NCI-H748 treated with DMSO at 0.1 percent for 48 hours (cell line): ENCODE data around the gene MORN1.

Experiments
- DNase-seq: peaks from one replicate; lab custom pipeline; 2025; lab: John Stamatoyannopoulos, UW

MORN1 gene

GRCh38 chr1:2386636-2387611 lies 4.4 kb downstream of the MORN1 start:
- DNase-seq = no peak

DNA sequence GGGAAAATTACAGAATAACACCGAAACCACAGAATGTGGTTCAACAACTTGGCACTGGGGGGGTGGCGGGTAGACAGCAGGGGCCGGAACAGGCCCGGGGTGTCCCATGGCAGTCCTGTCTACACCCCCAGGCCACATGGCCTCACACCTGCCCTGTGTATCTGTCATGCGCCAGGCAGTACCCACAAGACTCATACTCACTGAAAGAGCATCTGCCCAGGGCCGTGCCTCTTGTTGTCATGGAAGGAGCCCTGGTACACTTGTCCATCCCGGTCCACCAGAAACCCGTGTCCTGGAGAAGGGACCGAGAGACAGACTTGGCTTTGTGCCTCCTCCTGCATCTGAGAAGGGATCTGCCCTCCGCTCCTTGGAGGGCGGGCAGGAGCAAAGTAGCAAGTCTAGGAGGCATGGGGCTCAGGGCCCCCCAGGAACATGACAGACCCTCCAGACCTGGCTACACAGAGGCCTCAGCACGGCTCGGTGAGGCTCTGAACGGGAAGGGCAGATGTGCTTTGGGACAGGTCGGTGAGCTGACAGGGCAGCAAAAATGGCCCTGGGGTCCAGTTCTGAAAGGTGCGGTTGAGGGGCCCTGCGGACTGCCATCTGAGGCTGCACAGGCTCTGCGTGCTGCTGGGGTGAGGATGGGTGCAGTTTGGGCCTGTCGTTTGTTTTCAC lies 5.6 kb downstream of the MORN1 start:
- DNase-seq = no peak

- DNase-seq = no peak
Observed at GRCh38 chr1:2384941-2385481, 6.3 kb downstream of the MORN1 start.

DNA sequence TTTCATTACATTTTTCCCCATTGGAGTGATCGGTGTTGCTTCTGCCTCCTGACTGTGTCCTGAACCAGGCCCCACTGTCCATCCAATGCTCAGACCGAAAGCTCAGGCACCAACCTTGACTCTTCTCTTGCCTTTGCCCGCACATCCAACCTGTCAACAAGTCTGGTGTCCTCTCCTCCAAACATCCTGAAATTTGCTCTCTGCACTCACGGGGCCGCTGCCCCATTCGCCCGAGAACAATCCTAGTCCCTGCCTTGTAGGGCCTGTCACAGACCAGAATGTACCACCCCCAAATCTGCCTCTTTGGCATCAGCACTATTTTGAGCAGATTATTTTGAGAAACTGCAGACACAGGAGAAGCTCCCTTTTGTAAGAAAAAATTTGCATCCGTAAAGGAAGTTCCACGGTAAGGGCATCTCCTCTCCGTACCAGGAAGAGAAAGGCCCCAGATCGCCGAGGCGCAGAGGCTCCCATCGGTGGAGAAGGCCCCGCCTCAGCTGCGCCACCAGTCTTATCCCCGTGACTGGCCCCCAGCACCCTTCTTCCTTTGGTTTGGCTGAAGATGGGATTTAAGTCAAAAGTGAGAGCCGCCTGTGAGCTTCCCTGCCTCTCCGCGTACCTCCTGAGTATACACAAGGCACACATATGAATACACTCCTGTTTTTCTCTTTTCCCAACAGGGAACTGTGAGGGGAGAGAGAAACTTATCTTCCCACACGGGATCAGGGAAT lies 7.1 kb downstream of the MORN1 start:
- no peak for DNase-seq

DNA sequence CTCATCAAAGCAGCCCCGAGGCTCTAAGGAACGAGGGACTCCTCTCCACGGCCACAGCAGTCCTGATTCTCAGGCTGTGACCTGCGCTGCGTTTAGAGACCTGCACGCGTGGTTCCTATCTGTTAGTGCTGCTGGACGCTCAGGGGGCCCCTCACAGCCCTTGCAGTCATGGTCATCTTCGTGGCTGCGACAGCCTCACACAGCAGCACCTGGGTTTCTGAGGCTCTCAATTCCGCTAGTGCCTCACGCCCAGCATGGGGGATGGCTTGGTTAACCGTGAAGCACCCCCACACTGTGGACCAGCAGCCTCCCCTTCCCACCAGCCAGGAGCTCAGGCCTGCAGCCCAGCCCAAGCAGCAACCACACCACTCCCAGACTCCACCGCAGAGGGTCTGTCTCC lies 7.8 kb downstream of the MORN1 start:
- no peak for DNase-seq

DNA sequence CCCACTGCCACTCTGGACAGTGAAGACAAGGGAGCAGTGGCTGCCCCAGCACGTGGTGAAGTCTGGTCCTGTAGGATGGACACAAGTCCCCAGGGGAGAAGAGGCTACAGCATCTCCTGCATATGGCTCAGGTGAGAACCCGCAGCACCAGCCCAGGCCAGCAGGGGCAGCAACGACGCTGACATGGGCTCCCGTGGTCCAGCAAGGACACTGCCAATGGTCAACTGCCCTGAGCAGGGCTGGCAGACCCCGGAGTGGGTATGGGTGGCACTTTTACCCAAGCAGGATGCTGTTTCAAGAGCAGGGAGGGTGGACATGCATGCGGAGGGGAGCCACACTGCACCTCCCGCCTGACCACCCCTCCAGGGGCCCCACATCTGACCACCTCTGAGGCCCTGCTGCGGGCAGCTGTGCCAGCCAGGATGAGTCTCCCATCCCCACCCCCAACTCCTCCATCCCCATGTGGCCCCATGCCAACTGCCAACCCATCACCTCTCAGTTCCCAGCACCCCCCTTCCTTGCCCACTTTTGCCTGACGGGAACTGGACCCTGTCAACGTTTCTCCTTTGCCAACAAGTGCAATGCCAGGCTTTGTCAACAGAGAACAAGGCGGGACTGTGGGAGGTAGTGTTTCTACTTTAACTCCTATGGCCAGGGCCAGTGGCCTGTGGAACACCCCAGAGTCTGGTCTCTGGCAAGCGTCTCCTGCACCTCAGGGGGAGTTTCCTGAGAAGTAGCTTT lies 8.6 kb downstream of the MORN1 start:
- no peak for DNase-seq

GRCh38 chr1:2381741-2382620 lies 9.4 kb downstream of the MORN1 start:
- DNase-seq = no peak

DNA sequence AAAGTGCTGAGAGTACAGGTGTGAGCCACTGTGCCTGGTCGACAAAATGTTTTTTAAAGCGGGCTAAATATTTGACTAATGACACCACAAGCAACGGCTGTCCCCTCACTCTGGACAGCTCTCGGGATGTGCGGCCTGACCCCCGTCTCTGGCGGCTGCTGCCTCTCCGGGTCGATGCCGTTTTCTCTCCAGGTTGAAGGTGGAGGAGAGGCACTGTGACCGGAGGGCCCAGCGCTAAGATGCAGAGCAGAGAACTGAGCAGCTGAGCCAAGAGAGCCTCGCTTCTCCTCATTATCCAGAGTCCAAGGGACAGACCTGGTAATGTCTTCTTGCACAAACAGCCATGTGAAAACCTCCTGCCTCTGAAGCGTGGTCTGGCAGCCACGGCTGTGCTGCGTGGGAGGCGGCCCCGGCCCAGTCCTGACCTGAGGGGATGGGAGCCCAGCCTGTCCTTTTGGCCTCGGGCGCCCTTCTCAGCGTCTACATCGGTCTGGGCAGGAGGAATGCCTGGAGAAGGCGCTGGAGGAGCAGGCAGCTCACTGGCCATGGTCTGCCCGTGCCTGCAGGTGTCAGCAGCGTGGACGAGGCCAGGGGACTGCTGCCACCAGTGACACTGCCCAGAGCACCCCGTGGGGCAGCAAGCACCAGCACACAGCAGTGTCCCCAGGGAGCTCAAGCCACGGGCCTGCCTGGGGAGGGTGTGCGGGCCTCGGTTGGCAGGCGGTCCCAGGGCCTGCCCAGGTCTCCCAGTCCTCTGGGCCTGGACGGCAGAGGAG lies 10.3 kb downstream of the MORN1 start:
- no peak for DNase-seq

DNA sequence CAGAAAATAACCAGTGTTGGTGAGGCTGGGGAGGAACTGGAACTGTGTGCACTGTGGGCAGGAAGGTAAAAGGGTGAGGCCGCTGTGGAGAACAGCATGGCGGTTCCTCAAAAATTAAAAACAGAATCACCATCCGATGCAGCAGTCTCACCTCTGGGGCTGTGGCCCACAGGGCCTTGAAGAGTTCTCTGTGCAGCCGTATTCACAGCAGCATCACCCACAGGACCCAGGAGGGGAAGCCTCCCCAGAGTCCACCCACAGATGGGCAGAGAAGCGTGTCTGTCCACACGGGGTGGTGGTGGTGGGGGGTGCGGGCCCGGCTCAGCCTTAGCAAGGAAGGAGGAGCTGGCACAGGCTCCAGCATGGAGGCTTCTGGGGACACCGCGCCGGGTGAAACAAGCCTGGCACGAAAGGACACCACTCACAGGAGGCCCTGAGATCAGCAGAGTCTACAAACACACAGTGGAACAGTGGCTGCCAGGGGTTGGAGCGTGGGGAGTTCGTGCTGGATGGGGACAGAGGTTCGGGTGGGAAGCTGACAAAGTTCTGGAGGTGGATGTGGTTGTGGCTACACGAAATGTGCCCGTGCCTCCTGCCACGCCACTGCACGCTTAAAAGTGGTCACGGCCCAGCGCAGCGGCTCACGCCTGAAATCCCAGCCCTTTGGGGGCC lies 11.5 kb downstream of the MORN1 start:
- DNase-seq = no peak

DNA sequence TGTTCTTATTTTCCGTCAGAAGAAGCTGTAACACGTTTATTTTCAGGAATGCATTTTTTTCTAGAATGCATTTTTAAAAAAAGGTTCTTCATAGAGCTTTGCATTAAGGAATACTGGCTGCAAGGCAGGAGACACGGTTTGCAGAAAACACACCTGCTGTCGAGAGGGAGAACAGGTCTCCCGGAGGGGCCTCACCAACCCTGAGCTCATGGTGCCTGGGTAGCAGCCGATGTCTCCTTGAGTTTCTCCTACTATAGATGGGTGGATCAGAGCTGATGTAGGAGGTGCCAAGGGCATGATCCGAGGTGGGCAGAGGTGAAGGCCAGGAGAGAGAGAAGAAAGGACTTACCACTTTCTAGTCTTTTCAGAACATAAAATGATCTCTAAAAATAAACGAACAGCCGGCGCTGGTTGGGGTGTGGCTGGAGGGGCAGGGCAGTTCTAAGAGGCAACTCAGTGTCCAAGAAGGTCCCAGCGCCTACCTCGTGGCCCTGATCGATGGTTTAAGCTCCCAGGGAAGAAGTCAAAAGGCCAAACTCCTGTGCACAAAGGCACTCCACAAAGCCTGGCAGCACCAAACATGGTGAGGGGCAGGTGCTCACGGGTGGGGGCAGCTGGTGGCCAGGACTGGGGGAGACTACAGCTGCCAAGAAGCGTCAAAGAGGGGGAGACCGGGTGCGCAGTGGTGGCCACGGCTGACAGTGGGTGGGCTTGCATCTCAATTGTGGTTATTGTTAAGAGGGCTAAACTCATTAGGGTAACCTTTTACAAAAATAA lies 12.2 kb downstream of the MORN1 start:
- no peak for DNase-seq

DNA sequence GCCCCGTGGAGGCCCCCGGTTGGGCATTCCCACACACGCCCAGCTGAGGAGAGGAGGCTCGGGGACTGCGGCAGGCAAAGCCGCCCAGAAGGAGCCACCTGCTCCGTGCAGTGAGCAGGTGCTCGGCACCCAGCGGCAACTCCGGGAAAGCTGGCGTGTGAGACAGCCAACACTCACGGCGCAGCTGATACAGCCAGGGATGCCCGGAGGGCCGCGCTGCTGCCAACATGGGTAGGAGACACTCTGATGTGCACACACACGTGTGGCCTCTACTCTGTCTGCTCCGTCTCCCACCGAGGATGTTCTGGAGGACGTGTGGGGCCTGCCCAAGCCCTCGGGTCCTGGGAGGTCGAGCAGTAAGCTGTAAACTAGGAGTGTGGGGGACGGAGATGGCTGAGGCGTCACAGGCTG lies 12.9 kb downstream of the MORN1 start:
- DNase-seq = no peak

- DNase-seq = no peak
Observed at GRCh38 chr1:2377751-2378440, 13.5 kb downstream of the MORN1 start.

DNA sequence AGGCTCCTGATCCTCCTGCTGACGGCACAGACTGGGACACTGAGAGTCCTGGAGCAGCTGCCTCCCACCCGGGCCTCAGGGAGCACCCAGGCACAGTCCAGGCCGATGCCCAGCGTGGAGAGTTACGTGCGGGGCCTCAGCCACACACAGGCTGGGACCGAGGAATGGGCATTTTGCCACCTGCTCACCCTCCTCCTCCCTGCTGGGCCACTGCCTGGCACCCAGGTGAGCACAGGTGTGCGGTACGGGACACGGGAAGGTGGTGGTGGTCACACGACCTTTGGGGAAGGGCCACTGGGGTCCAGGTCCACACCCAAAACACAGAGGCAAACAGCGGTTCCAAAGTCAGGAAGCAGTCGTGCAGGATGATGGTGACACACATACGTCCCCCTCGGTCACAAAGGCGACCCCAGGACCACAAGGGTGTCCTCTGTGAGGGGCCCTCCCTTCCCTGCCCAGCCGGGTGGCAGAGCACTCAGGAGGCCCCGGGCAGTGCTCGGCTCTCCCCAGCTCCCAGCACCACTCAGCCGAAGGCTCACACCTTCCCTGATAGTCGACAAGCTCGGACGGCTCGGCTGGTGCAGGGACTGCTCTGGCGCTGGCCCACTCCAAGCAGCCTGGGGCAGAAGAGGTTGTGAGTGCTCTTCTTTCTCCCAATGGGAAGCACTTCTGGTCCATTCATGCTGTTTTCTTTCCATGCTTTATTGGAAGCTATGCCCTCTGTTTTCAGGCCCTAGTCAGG lies 14.3 kb downstream of the MORN1 start:
- no peak for DNase-seq

DNA sequence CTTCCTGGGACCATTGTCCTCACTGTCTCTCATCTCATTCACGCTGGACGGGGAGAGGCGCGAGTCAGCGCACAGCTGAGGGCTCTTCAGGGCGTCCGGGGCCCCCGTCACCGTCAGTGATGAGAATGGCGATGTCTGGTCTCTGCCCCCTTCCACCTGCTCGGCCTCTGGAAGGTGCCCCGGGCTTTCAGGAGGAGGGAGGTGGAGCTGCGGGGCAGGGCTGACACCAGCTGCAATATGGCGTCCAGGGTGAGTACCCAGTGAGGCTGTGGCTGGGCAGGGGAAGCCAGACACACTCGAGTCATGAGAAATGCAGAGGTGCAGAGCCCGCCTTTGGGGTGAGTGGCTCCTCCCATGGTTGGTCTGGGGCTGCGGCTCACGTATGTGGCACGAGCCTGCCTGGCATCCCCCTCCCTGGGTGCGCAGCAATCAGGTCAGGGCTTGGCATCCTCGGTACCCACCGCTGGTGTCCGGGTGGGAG lies 15.1 kb downstream of the MORN1 start:
- DNase-seq = no peak

DNA sequence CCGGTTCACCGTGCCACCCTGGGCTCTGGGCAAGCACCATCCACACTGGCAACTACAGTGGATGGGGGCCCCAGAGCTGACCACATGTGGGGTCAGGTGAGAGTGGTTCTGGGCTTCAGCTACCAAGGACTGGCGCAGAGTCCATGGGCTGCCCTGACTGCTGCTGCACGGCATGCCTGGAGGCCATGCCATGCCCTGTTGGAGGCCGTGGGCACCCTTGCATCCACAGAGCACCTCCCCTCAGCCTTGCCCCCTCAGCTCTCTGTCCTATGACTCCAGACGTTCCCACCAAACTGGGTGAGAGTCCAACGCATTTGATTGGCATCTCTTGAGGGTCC lies 15.5 kb downstream of the MORN1 start:
- no peak for DNase-seq

DNA sequence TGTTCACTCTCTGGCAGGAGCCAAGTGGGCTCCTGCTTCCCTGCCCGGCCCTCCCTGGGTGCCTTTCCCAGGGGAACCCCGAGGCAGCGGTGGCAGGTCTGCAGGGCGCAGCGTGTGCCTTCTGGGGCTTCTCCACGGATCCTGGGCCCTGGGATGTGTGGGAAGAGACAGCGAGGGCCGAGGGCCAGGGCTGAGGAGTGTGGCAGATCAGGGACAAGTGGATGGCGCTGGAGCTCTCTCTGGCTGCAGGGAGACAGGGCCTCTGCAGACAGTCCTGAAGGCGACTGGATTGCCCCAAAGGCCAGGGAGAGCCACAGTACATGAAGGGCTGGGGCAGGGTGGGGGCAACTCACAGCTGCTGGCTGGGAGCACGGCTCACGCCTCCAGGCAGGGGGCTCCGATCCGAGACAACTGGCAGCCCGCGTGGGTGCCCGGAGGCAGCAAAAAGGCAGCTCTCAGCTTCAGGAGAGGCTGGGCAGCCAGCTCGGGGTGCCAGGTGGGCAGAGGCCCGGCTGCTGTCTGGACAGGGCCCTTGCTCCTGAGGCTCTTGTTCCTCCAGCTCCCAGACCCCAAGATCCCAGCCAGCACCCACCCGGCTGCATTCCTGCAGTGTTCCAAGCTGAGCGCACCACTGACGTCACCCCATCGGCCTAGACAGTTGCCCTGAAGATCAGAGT lies 16.0 kb downstream of the MORN1 start:
- no peak for DNase-seq
